ENCODE measurements around the gene SIPA1.

The SIPA1 gene, protein sequence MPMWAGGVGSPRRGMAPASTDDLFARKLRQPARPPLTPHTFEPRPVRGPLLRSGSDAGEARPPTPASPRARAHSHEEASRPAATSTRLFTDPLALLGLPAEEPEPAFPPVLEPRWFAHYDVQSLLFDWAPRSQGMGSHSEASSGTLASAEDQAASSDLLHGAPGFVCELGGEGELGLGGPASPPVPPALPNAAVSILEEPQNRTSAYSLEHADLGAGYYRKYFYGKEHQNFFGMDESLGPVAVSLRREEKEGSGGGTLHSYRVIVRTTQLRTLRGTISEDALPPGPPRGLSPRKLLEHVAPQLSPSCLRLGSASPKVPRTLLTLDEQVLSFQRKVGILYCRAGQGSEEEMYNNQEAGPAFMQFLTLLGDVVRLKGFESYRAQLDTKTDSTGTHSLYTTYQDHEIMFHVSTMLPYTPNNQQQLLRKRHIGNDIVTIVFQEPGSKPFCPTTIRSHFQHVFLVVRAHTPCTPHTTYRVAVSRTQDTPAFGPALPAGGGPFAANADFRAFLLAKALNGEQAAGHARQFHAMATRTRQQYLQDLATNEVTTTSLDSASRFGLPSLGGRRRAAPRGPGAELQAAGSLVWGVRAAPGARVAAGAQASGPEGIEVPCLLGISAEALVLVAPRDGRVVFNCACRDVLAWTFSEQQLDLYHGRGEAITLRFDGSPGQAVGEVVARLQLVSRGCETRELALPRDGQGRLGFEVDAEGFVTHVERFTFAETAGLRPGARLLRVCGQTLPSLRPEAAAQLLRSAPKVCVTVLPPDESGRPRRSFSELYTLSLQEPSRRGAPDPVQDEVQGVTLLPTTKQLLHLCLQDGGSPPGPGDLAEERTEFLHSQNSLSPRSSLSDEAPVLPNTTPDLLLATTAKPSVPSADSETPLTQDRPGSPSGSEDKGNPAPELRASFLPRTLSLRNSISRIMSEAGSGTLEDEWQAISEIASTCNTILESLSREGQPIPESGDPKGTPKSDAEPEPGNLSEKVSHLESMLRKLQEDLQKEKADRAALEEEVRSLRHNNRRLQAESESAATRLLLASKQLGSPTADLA

GRCh38 chr11:65637794-65638419, at the start of gene SIPA1:
SIPA1 (plus strand) TSS chr11:65638101; CDS start chr11:65640922, 2,821 bp downstream.
- peak in 1 of 2 donors; percentile 65 for DNase-seq (ENCODE audit: low read depth in 2 of 2)

DNA sequence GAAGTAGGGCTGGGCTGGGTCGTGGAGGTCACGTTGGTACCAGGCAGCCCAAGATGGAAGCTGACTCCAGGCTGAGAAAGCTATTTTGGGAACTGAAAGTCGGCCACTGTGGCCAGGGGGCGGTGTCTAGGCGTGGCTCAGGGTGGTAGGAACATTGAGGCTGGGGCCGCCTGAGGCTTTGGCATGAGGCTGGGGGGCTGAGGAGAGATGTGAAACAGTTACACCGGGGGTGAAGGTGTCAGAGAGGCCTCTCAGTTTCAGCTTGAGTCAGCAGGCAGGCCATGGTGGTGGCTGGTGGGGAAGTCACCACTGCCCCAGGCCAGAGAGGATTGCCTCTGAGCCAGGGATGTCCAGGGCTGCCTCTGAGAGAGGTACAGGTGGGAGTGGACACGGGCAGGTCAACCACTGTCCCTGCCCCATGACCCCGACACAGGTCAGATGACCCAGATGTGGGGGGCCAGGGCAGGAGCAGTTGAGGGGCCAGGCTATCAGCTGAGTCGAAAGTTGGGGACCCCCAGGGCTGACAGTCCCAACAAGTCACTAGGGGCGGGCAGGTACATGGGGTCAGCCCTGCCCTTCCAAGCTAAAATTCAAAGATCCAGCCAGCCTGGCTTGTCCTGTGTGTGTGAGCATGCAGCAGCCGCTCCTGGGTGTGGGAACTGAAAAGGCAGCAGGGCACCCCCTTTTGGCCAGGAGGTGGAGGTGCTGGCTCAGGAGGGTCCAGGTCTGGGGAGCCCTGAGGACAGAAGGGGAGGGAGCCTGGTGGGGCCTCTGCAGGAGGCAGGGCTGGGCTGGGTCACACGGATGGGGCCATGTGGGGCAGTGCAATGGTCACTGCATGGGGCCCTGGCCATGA, 49.5 kb upstream of the SIPA1 start:
- peak; percentile 54 to 60 for DNase-seq (ENCODE audit: low read depth in 2 of 2)

DNA sequence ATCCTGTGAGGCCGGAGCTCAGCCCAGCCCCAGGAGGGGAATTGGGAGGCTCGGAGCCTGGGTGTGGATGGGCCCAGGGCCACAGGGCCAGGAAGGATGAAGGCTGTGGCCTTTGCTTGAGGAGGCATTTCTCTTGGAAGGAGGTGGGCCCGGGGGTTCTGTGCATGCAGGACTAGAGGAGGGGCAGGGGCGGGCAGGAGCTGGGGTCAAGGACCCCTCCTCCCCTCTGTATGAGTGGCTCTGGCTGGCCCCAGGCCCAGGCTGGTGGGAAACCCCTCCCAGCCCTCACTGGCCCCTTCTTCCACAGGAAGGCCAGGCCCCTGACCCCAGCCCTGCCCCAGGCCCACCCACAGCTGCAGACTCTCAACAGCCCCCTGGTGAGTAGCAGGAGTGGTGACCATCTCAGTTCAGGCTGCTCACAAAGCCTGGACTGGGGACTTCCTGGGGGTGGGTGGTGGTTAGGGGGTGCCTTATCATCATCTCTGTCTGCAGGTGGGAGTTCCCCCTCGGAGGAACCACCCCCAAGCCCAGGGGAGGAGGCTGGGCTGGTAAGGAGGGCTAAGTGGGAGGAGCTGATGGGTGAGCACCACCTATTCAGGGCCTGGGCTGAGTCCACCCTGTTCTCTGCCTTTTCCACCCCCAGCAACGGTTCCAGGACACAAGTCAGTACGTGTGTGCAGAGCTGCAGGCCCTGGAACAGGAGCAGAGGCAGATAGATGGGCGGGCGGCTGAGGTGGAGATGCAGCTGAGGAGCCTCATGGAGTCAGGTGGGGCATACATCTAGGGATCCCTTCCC, 48.3 kb upstream of the SIPA1 start:
- DNase-seq (ENCODE audit: low read depth in 2 of 2), result peak in 1 of 2 donors; percentile 33

- DNase-seq (ENCODE audit: low read depth in 2 of 2), result no peak
Observed at GRCh38 chr11:65590240-65590738, 47.6 kb upstream of the SIPA1 start.

DNA sequence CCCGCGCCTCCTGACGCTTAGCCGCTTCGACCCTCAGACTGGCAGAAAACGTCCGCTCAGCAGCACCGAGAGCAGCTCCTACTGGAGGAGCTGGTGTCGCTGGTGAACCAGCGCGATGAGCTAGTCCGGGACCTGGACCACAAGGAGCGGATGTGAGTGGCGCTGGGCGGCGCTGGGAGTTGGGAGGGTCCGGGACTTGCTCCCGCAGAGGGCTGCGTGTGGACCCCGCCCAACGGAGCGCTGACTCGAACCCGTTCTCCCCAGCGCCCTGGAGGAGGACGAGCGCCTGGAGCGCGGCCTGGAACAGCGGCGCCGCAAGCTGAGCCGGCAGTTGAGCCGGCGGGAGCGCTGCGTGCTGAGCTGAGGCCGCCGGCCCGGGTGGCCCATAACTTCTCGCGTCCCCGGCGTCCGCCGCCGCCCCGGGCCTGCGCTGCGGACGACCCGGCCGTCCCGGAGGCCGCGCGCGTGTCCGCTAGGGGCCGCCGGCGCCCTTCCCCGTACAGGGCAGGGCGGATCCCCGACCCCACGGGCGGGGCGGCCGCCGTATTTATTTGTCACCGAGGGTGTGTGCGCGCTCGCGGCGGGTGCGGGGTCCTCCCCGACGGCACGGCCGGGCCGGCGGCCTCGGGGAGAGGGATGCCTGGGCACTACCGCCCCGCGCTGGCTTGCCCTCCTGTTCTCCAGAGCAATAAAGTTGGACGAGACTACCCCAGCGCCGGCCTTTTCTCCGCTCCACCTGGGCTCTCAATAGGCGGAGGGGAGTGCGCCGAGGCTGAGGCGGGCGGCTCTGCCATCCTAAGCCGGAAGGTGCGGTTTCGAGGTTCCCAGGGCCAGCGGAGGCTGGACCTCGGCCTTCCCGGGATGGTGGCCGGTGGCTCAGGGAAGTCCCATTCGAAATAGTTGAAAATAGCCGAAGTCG, 45.7 kb upstream of the SIPA1 start:
- DNase-seq (ENCODE audit: low read depth in 2 of 2), result no peak

DNA sequence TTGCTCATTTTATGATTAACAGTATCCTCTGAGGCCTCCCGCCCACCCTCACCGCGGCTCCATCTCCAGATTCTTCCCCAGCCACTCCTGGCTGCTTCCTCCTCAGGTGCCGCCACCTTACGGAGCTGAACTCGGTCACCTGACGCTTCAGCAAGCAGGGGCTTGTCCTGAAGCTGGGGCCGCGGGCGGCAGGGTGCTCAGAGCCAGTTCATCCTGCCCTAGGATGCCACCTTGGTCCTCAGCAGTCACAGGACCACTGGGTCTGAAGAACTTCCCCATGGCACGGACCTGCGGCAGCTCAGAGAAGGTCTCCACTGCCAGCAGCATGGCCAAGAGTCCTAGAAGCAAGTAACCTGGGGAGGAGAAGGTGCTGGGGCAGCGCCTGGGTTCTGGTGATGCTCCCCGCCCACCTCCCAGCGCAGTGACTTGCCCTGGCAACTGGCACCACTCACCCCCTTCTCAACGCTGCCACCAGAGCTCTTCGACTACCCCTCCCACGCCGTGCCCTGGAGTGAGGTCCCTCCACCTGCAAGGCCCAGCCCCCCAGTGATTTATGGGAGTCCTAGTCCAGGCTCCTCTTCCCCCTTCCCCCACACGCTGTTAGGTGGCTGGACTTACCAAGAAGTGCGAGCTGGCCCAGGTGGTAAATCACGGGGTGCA, 44.9 kb upstream of the SIPA1 start:
- no peak for DNase-seq (ENCODE audit: low read depth in 2 of 2)

GRCh38 chr11:65593518-65594414, 44.1 kb upstream of the SIPA1 start:
- peak in 1 of 2 donors; percentile 40 for DNase-seq (ENCODE audit: low read depth in 2 of 2)

GRCh38 chr11:65595131-65595530, 42.8 kb upstream of the SIPA1 start:
- no peak for DNase-seq (ENCODE audit: low read depth in 2 of 2)

DNA sequence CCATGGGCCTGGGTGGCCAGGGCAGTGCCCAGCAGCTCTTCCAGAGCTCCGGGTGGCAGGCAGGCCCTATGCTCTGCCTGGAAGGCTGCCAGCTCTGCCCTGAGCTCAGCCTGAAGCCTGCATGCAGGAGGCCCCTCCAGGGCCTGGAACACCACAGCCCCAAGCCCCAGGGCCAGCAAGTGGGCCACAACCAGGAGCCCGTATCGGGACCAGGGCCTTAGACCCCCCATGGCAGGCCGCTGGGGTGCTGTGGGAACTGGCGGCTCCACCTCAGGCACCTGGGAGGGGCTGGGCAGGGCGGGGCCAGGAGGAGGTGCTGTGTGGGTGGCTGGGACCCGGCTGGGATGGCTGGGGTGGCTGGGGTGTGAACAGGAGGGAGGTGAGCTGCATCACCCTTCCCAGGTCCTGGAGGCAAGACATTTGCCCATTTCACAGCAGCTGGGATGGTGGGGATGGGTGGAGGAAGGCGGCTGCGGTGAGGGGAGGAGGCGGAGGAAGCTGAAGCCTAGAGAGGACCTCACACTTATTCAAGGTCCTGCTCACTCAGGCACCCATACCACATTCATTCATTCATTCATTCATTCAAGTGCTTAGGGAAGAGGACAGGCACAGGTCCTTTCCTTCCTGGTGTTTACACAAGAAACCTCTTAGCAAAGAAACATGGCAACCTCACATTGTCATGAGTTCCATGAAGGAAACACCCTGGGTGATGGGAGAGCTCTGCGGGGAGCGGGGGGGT, 42.2 kb upstream of the SIPA1 start, which contains the start of gene KCNK7:
KCNK7 (minus strand) TSS at position 258 of the 739 bp plus-strand sequence; CDS start at position 230, 28 bp downstream.
- DNase-seq (ENCODE audit: low read depth in 2 of 2), result no peak

DNA sequence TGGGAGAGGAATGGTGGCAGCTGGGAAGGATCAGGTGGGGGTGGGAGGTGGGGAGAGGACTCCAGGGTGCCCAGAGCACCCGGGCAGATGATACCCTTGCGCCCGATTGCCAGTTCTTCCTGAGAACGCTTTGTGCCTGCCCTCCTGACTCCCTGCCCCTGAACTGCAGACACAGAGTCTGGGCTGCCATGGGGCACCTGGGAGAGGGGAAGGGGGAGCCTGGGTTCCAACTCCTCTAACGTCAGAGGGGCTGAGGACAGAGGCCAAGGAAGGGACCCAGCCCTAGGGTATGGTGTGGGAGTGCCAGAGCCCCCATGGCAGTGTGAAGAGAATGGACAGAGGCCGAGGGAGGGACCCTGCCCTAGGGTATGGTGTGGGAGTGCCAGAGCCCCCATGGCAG, 41.4 kb upstream of the SIPA1 start:
- no peak for DNase-seq (ENCODE audit: low read depth in 2 of 2)

DNA sequence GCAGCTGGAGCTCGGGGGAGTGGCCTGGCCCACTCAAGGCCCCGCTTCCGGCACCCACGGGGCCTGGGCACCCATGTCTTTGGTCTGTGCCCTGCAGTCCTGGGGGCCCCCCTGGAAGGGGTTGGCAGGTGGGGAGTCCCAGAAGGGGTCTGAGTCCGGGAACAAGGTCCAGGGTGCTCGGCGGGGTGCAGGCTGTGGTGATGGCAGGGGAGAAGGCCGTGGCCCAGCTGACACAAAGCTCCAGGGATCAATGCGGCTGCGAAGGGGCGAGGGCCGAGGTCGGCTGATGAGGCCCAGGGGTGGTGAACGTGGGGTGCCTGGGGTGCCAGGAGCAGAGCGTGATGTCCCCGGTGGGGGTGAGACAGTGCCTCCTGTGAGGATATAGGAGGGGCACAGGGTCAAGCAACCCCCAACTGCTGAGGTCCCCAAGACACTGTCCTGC, 39.6 kb upstream of the SIPA1 start:
- DNase-seq (ENCODE audit: low read depth in 2 of 2), result no peak

GRCh38 chr11:65599216-65599954, 38.5 kb upstream of the SIPA1 start:
- DNase-seq (ENCODE audit: low read depth in 2 of 2), result no peak

DNA sequence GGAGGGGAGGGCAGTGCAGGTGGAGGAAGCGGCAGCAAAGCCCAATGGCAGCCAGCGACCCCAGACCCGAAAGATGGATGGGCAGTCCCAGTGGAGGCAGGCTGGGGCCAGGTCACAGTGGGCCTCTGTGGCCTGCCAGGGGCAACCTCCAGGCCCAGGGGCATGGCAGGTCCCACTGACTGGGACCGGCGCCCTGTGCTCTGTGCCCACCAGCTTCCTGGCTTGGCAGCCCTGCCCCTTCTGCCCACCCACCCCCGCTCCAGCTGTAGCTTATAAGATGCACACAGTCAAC, 38.0 kb upstream of the SIPA1 start:
- no peak for DNase-seq (ENCODE audit: low read depth in 2 of 2)

DNA sequence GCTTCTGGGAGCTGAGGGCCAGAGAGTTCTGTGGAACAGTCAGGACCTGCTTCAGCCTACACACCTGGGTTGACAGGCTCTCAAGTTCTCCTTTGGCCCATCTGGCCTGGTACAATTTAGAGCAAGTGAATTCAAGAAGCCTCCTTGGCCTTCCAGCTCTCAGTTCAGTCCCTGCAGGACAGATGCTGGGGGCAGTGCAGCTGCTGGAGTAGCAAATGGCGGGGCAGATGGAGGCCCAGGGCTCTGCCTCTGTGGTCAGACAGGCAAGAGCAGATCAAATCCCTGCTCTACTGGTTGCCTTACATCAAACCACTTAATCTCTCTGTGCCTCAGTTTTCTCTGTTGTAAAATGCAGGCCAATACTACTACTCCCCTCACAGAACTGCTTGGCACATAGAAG, 33.6 kb upstream of the SIPA1 start:
- DNase-seq (ENCODE audit: low read depth in 2 of 2), result no peak

DNA sequence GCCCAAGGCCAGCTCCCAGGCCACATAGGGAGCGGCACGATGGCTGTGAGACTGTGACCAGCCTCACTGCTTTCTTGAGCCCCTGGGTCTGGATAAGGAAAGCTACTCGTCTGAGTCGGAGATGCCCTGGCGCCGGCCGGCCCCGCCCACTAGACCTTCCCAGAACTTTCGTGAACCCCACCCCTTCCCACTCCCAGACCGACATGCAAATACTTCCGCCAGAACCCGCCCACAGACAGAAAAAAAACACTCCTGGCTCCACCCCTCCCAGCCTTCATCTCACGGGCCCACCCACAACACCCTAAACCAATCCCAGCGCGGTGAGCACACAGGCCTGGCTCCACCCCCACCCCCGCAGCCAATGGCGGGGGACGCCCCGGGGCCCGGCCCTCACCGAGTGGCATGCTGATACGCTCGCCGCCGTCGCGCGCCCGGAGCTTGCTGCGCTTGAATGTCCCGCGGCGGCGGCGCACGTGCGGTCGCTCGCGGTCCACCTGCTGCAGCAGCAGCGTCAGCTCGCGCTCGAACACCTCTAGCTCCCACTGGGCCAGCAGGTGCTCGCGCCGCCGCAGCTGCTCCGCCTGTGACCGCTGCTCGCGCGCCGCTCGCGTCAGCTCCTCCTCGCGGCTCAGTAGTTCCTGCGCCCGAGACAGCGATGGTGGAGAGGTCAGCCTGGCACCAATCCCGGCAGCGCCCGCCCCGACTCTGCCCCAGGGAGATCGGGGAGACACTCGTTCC, 30.9 kb upstream of the SIPA1 start:
- DNase-seq (ENCODE audit: low read depth in 2 of 2), result no peak

Data from stimulated activated CD8-positive, alpha-beta memory T cell treated with anti-CD3 and anti-CD28 coated beads, Interleukin-7, amount 100 ng/mL, for 4 hours (primary cell).